GM18519 (cell line): ENCODE data around the gene SNX11.

Source experiments
- ATAC-seq: cut with Tn5 transposase; IDR thresholded peaks from one replicate; pipeline ENCODE4 v1.9.1; 2021; ENCODE audit warnings: mild to moderate bottlenecking, moderate library complexity; ENCODE audit not compliant: unreplicated experiment, low FRiP score

The SNX11 gene

DNA sequence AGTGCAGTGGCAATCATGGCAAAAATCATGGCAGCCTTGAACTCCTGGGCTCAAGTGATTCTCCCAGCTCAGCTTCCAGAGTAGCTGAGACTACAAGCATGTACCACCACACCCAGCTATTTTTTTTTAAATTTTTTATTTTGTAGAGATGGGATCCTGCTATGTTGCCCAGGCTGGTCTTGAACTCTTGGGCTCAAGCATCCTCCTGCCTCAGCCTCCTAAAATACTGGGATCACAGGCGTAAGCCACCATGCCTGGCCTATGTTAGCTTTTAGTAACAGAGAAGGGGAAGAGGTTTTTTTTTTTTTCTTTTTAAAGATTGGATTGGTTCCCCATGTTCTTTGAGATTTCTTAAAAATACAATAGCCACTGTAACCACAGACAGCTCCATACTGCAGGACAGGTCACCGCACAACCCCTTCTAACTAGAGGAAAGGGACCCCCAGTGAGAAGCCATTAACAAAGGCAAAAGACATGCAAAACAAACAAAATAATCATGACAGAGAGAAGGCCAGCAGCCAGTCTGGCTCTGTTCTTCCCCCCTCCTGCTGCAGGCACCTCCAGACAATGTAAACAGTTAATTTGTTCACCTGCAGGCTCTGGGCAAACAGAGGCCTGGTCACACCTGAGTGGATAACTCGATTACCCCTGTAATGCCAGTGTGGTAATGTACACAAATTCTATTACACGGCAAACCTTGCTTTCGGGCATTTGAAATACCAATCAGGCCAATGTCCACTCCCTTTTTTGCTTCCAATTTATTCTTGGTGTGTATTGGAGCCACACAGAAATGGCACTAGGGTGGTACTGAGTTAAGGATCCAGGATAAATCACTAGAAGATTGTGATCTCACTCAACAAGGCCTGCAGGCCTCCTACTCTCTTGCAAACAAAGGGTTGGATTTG lies 52.9 kb downstream of the SNX11 start:
- no peak for ATAC-seq

DNA sequence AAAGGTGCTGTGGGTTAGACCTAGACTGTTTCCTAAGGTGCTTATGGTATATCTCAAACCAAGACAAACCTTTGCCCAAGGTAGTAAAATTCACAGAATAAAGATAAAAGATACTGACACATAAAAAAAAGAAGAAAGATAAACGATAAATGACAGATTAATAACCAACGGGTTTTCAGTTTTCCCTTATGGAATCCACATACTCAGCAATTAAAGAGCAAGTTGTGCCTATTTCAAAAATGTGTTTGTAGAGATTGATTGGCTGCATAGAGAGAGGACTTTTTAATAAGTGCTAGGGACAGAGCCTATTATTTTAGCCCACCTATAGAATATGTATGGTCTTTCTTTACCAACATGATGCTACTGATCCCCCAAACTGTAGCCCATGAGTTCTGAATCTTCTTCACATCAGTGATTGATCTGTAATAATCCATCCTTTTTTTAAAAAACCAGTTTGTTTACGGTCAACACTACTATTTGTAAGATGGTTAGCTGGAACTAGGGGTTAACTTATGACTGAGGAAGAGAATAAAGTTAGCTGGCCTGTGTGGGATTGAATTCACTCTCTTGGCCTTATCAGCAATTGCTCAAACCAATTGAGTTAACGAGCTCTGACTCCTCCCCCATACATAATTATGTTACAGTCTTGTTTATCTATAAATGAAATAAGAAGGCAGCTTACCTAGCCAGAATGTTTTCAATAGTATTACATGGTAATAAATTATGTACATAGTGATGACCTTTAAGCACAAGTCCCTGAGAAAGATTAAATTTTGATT lies 53.8 kb downstream of the SNX11 start:
- no peak for ATAC-seq

DNA sequence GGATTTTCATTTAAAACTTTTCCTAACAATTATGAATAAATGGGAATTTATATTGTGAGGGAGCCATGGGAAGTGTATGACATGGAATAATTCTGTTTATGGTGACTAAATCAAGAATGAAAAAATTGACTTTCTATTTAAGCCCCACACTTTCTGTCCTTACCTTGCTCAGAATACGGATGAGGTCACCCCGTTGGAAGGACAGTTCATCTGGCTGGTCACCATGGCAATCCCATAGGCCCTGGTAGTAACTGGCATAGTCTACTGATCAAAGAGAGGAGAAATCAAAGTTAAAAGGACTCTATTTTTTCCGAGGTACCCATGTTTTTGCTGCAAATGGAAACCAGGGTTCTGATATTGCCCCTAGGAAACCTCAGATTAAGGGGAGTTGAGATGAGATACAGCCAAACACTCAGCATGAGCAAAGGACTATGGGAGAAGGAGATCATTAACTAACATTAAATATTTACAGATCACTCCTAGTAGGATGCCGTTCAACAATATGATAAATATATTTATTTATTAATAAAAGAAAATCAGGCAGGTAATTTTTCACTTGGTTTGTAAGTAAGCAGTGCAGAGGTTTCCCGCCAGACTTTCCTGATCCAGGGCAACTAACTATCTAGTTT lies 54.9 kb downstream of the SNX11 start:
- ATAC-seq: no peak

DNA sequence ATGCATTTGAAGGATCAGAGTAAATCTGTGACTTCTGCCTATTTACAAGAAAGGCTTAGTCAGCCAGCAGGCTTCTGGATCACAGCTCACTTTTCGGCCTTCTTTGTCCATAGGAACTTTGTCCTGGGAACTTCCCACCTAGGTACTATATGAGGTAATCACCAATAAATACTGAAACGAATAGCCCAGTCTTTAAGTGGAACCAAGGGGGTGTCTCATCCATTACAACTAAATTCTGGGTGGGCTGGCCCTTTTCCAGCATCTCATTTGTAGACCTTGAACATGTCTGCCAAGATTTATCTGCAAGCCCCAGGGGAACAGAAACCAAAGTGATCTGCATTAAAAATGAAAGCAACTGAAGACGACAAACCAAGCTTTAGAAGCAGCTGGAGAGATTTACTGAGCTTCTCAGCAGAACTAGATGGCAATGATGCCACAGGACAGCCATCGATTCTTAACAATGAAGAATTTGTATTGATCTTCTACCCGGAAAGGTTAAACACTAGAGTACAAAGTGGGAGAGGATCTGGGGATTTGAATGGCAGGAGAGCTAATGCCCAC lies 55.5 kb downstream of the SNX11 start:
- ATAC-seq: no peak

DNA sequence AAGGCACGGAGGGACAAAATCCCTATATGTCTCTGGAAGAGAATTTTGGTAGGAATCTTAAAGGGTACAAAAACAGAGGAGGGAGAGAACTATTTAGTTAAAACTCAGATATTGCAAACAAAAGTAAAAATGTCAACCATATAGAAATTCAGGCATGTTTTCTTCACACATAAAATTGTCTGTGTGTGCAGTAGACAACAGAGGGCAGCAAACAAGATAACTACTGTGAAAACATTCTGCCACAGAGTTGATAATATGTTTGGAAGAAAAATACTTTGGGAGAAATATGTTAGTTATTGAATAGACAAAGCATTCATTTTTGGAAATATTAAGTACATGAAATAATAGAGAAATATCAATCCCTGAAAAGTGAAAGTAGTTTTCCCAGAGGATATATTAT lies 56.2 kb downstream of the SNX11 start:
- ATAC-seq: no peak

DNA sequence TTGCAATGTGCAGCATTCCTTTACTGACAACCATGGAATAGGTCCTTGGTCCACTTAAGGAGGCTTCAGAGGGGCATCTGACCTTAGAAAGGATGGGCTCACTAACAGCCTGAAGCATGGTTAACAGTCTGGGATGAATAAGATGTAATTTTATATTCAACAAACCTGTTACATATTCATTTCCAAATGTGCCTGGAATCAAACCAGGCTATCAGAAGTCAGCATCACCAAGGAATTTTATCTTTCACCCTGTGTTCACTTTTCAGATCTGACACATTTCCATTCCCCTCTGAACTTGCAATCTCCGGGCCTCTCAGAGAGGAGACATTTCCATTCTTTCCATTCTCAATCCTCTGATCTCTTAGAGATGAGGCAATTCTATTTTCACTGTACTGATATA lies 62.4 kb downstream of the SNX11 start:
- ATAC-seq: no peak
